ENCODE measurements around the gene PPP1R16B.

GRCh38 chr20:38907918-38908677 is 102.6 kb downstream of the PPP1R16B start:
- TF ChIP-seq CTCF (IDR thresholded peaks at IDR 0.05; ENCODE audit: control extremely low read depth in 1 of 3, insufficient read depth in 1 of 3, low read depth in 1 of 3, low read length in 3 of 3) (no peak), EZH2 (IDR thresholded peaks at IDR 0.05; ENCODE audit: low read depth, low read length, severe bottlenecking) (no peak), EP300 (IDR thresholded peaks at IDR 0.05; ENCODE audit: borderline replicate concordance in 1 of 2, low read depth in 2 of 2, low read length in 2 of 2) (no peak), POLR2AphosphoS5 (IDR thresholded peaks at IDR 0.05; ENCODE audit: low read depth, low read length) (no peak), SP4 (IDR thresholded peaks at IDR 0.05; ENCODE audit: low read length) (no peak)
